ENCODE results near the gene JAG2.

GRCh38 chr14:105200641-105201040 lies 32.1 kb upstream of the JAG2 start:
- TF ChIP-seq FOXA1 (IDR thresholded peaks at IDR 0.05) (no peak), FOXA1 (CRISPR knock-in tag; IDR thresholded peaks at IDR 0.05) (no peak), ZNF577 (CRISPR knock-in tag; IDR thresholded peaks at IDR 0.05; ENCODE audit: borderline replicate concordance, low read depth) (no peak), MED1 (CRISPR knock-in tag; IDR thresholded peaks at IDR 0.05) (no peak), MYC (CRISPR knock-in tag; IDR thresholded peaks at IDR 0.05; ENCODE audit: borderline replicate concordance) (no peak), NCOA2 (CRISPR knock-in tag; IDR thresholded peaks at IDR 0.05) (no peak), HDAC2 (CRISPR knock-in tag; IDR thresholded peaks at IDR 0.05) (no peak), EZH2 (conservative IDR thresholded peaks at IDR 0.05; ENCODE audit: low read depth, low read length) (no peak), KDM5A (IDR thresholded peaks at IDR 0.05; ENCODE audit: borderline replicate concordance, low read length) (no peak), CTCF (CRISPR knock-in tag; IDR thresholded peaks at IDR 0.05) (no peak), HIVEP1 (CRISPR knock-in tag; IDR thresholded peaks at IDR 0.05) (no peak)
